Measurements from ENCODE around the gene YTHDC2. TPM values are rescaled to one million over a fixed set of nuclear protein-coding genes. Genes with fewer than 3 reads are reported as not detected.

YTHDC2 gene
- total RNA-seq, 2 donors from 2014 or later, result 25.6 to 27.4 TPM

GRCh38 chr5:113519412-113519811 lies 5.9 kb downstream of the YTHDC2 start:
- DNase-seq, result no peak
- Mint-ChIP-seq H3K27ac (no peak overlapping the region), H3K4me1 (peaks cover 4% of the 10 kb centered on the region), H3K4me3 (no peak overlapping the region), H3K27me3 (ENCODE audit: insufficient read depth) (no peaks in the 10 kb centered on the region), H3K36me3 (ENCODE audit: low read depth) (peaks cover 33% of the 10 kb centered on the region), H3K9me3 (no peaks in the 10 kb centered on the region)
- WGBS, 2 experiments (ENCODE audit: insufficient coverage in 1 of 2, insufficient read length in 1 of 2), result 86 to 92% methylated on average over 1 to 2 of the region's 2 CpGs
- Histone ChIP-seq H3K27ac (ENCODE audit: low read depth, low read length) (no peak overlapping the region), H3K27me3 (ENCODE audit: control insufficient read depth, insufficient read depth, low read length, poor library complexity, severe bottlenecking) (no peaks in the 10 kb centered on the region), H3K9ac (ENCODE audit: extremely low read depth, low read length, poor library complexity, severe bottlenecking) (no peak overlapping the region), H3K4me3 (ENCODE audit: low read length) (no peak overlapping the region), H3K36me3 (ENCODE audit: control insufficient read depth, insufficient read depth, low read length) (peaks cover 26% of the 10 kb centered on the region), H3K4me1 (ENCODE audit: control insufficient read depth, insufficient read depth, low read length) (no peaks in the 10 kb centered on the region), H3K9me3 (ENCODE audit: control insufficient read depth, low read length) (peaks cover 6% of the 10 kb centered on the region)
- TF ChIP-seq CTCF (conservative IDR thresholded peaks at IDR 0.05), result no peak

- Mint-ChIP-seq H3K9me3 (no peaks in the 10 kb centered on the region), H3K4me3 (no peak overlapping the region), H3K36me3 (ENCODE audit: low read depth) (peaks cover 33% of the 10 kb centered on the region), H3K27me3 (ENCODE audit: insufficient read depth) (no peaks in the 10 kb centered on the region), H3K27ac (no peak overlapping the region), H3K4me1 (no peaks in the 10 kb centered on the region)
- H3K4me1 ChIP-seq (ENCODE audit: control insufficient read depth, insufficient read depth, low read length), result no peaks in the 10 kb centered on the region
- no peak overlapping the region for H3K4me3 ChIP-seq (ENCODE audit: low read length)
- H3K27ac ChIP-seq (ENCODE audit: low read depth, low read length), result no peak overlapping the region
- no peak for TF ChIP-seq CTCF (conservative IDR thresholded peaks at IDR 0.05)
- peaks cover 28% of the 10 kb centered on the region for H3K36me3 ChIP-seq (ENCODE audit: control insufficient read depth, insufficient read depth, low read length)
- H3K9me3 ChIP-seq (ENCODE audit: control insufficient read depth, low read length), result peaks cover 6% of the 10 kb centered on the region
- DNase-seq, result no peak
- no peaks in the 10 kb centered on the region for H3K27me3 ChIP-seq (ENCODE audit: control insufficient read depth, insufficient read depth, low read length, poor library complexity, severe bottlenecking)
- H3K9ac ChIP-seq (ENCODE audit: extremely low read depth, low read length, poor library complexity, severe bottlenecking), result no peak overlapping the region
Measured at GRCh38 chr5:113520429-113520828, 6.9 kb downstream of the YTHDC2 start.

GRCh38 chr5:113520899-113521298 lies 7.4 kb downstream of the YTHDC2 start:
- no peak overlapping the region for H3K4me3 Mint-ChIP-seq

More at GRCh38 chr5:113520899-113521298, 7.4 kb downstream of the YTHDC2 start:
- Histone ChIP-seq H3K4me1 (ENCODE audit: control insufficient read depth, insufficient read depth, low read length) (no peaks in the 10 kb centered on the region), H3K36me3 (ENCODE audit: control insufficient read depth, insufficient read depth, low read length) (peaks cover 28% of the 10 kb centered on the region), H3K27me3 (ENCODE audit: control insufficient read depth, insufficient read depth, low read length, poor library complexity, severe bottlenecking) (no peaks in the 10 kb centered on the region), H3K9ac (ENCODE audit: extremely low read depth, low read length, poor library complexity, severe bottlenecking) (no peak overlapping the region), H3K9me3 (ENCODE audit: control insufficient read depth, low read length) (peaks cover 6% of the 10 kb centered on the region), H3K27ac (ENCODE audit: low read depth, low read length) (no peak overlapping the region), H3K4me3 (ENCODE audit: low read length) (no peak overlapping the region)
- no peaks in the 10 kb centered on the region for H3K27me3 Mint-ChIP-seq (ENCODE audit: insufficient read depth)
- DNase-seq, result no peak
- H3K9me3 Mint-ChIP-seq, result no peaks in the 10 kb centered on the region
- H3K36me3 Mint-ChIP-seq (ENCODE audit: low read depth), result peaks cover 33% of the 10 kb centered on the region
- no peak for TF ChIP-seq CTCF (conservative IDR thresholded peaks at IDR 0.05)
- no peak overlapping the region for H3K27ac Mint-ChIP-seq
- H3K4me1 Mint-ChIP-seq, result no peaks in the 10 kb centered on the region
